Suprapubic skin (tissue), 3 donors: ENCODE data around the gene COL20A1.

ENCODE experiments used
- POLR2A ChIP-seq, 2 donors: fragments of 450-650 bp; IDR thresholded peaks; one replicate each; pipeline ENCODE4 v1.6.1; 2017; ENCODE audit warnings: antibody characterized with exemption in 2 of 2, mild to moderate bottlenecking in 2 of 2, moderate library complexity in 2 of 2
- TF ChIP-seq, protein P1 (sequence below), 2 donors: fragments of 200-600 bp in 1 of 2; fragments of 450-650 bp in 1 of 2; sonication (generic) in 1 of 2; IDR thresholded peaks; one replicate each; pipeline ENCODE4 v1.5.1; 2016 to 2019; ENCODE audit warnings: antibody characterized with exemption in 2 of 2, mild to moderate bottlenecking in 1 of 2, moderate library complexity in 1 of 2

- no peak for TF ChIP-seq POLR2A (IDR thresholded peaks at IDR 0.05)
- TF ChIP-seq, protein P1, sequence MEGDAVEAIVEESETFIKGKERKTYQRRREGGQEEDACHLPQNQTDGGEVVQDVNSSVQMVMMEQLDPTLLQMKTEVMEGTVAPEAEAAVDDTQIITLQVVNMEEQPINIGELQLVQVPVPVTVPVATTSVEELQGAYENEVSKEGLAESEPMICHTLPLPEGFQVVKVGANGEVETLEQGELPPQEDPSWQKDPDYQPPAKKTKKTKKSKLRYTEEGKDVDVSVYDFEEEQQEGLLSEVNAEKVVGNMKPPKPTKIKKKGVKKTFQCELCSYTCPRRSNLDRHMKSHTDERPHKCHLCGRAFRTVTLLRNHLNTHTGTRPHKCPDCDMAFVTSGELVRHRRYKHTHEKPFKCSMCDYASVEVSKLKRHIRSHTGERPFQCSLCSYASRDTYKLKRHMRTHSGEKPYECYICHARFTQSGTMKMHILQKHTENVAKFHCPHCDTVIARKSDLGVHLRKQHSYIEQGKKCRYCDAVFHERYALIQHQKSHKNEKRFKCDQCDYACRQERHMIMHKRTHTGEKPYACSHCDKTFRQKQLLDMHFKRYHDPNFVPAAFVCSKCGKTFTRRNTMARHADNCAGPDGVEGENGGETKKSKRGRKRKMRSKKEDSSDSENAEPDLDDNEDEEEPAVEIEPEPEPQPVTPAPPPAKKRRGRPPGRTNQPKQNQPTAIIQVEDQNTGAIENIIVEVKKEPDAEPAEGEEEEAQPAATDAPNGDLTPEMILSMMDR (IDR thresholded peaks at IDR 0.05), result no peak
Measured at GRCh38 chr20:63360850-63361518, 68.0 kb downstream of the COL20A1 start, which contains the start of gene CHRNA4.
